Tibial nerve (tissue), 4 donors: ENCODE measurements around the gene BIK.

Source experiments
- CTCF ChIP-seq, 5 experiments: fragments of 200-600 bp in 3 of 5; fragments of 450-650 bp in 2 of 5; sonication (generic) in 3 of 5; IDR thresholded peaks; one replicate each; pipeline ENCODE4 v1.5.1; 2016 to 2019; ENCODE audit warnings: antibody characterized with exemption in 5 of 5, mild to moderate bottlenecking in 3 of 5, moderate library complexity in 2 of 5
- EP300 ChIP-seq, 2 donors: sonication (generic); formaldehyde crosslinking; IDR thresholded peaks; one replicate each; pipeline ENCODE4 v1.6.1; 2017; ENCODE audit warnings: antibody characterized with exemption in 2 of 2, mild to moderate bottlenecking in 1 of 2
- POLR2A ChIP-seq, 2 donors: fragments of 450-650 bp; IDR thresholded peaks; one replicate each; pipeline ENCODE4 v1.6.1; 2017; ENCODE audit warnings: antibody characterized with exemption in 2 of 2, mild to moderate bottlenecking in 2 of 2, moderate library complexity in 2 of 2

- TF ChIP-seq POLR2A (IDR thresholded peaks at IDR 0.05) (no peak), CTCF (IDR thresholded peaks at IDR 0.05) (no peak), EP300 (IDR thresholded peaks at IDR 0.05) (no peak)
Observed at GRCh38 chr22:43136801-43137200, 26.3 kb downstream of the BIK start.
